ENCODE results near the gene RILP. TPM values are rescaled to one million over a fixed set of nuclear protein-coding genes. Genes with fewer than 3 reads are reported as not detected.
"Not testable (repeated sequence)": the region's sequence is repeated elsewhere in the genome, so short reads cannot be mapped to it uniquely, and the experiment has no call there.

RILP gene, protein sequence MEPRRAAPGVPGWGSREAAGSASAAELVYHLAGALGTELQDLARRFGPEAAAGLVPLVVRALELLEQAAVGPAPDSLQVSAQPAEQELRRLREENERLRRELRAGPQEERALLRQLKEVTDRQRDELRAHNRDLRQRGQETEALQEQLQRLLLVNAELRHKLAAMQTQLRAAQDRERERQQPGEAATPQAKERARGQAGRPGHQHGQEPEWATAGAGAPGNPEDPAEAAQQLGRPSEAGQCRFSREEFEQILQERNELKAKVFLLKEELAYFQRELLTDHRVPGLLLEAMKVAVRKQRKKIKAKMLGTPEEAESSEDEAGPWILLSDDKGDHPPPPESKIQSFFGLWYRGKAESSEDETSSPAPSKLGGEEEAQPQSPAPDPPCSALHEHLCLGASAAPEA
- 10 to 100 TPM; 38.6 to 60.7 TPM for total RNA-seq

DNA sequence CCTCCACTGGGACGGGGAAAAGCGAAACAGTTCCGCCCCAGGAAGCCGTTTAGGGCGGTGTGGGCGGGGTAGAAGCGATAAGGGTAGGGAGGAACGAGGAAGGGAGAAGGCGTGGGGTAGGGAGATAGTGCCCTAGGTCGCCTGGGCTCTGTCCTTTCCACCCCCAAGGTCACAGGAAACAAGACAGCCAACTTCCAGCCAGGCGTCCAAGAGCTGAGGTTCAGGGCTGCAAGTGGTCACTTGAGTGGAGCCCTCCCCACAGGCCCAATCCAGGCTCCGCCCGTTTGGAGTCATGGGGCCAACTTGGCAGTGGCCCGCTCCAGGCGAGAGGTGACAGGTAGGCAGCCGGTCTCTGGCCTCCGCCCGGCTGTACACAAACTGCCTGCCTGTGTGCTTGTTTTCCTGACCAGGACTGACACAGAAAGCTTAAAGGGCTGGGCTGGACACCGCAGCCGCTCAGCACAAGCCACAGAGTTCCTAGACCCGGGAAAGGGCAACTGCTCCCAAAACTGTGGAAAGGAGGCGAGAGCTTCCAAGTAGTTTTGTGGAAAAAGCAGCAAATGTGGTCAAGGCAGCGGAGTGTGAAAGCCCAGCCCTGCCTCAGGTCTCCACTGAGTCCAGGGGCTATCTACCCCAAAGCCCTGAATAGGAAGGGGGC, at the start of gene RILP:
Gene RILP (minus strand): TSS at position 23 of the 658 bp plus-strand sequence. CDS start 62 bp downstream, outside the sequence.
- Histone ChIP-seq H3K36me3 (peaks cover 59% of the 10 kb centered on the region), H3K4me3 (peak within 1 kb of the TSS; percentile 71 to 74), H3K9me3 (no peaks in the 10 kb centered on the region), H3K27me3 (no peaks in the 10 kb centered on the region), H3K27ac (peak within 1 kb of the TSS; percentile 96 to 99), H3K4me1 (peaks cover 0 to 47% of the 10 kb centered on the region in 2 donors)
- TF ChIP-seq, protein P1, sequence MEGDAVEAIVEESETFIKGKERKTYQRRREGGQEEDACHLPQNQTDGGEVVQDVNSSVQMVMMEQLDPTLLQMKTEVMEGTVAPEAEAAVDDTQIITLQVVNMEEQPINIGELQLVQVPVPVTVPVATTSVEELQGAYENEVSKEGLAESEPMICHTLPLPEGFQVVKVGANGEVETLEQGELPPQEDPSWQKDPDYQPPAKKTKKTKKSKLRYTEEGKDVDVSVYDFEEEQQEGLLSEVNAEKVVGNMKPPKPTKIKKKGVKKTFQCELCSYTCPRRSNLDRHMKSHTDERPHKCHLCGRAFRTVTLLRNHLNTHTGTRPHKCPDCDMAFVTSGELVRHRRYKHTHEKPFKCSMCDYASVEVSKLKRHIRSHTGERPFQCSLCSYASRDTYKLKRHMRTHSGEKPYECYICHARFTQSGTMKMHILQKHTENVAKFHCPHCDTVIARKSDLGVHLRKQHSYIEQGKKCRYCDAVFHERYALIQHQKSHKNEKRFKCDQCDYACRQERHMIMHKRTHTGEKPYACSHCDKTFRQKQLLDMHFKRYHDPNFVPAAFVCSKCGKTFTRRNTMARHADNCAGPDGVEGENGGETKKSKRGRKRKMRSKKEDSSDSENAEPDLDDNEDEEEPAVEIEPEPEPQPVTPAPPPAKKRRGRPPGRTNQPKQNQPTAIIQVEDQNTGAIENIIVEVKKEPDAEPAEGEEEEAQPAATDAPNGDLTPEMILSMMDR (IDR thresholded peaks at IDR 0.05), result no peak
- DNase-seq (ENCODE audit: low spot score), result peak; percentile 91

DNA sequence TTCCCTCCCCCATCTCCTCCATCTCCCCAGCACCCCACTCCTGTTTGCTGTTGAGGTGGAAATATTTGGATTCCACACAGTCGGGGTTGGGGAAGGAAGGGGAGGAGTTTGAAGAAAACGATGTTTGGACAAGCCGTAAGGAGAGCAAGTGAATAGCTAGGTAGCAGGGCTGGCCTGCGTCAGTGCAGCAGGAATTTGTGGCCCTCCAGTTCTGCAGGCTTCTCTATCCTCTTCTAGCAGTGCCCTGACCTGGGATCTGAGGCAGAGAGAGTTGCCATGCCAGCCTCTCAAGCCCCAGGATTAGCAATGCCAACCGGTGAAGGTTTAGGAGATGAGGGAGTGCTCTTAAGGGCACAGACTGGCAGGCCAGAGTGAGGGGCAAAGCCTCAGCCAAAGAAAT, 48.0 kb upstream of the RILP start:
- TF ChIP-seq, protein P1 (IDR thresholded peaks at IDR 0.05), result no peak
- Histone ChIP-seq H3K4me3 (no peak overlapping the region), H3K27ac (no peak overlapping the region), H3K4me1 (no peaks in the 10 kb centered on the region), H3K27me3 (no peaks in the 10 kb centered on the region), H3K36me3 (no peaks in the 10 kb centered on the region), H3K9me3 (no peaks in the 10 kb centered on the region)
- DNase-seq (ENCODE audit: low spot score), result no peak

DNA sequence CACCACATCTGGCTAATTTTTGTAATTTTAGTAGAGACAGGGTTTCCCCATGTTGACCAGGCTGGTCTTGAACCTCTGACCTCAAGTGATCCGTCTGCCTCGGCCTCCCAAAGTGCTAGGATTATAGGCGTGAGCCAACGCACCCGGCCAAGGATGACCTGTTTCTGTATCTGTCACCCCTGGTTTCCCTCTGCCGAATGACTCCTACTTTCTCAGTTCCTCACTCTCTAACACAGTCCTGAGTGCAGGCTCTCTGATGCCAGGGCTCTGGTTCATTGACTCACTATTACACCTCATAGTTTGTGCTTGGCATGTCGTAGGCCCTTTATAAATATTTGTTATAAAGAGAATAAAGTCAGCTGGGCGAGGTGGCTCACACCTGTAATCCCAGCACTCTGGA, 45.7 kb upstream of the RILP start:
- DNase-seq (ENCODE audit: low spot score), result no peak
- no peaks in the 10 kb centered on the region for H3K36me3 ChIP-seq
- H3K4me3 ChIP-seq, result no peak overlapping the region
- H3K9me3 ChIP-seq, result no peaks in the 10 kb centered on the region
- no peaks in the 10 kb centered on the region for H3K27me3 ChIP-seq
- no peaks in the 10 kb centered on the region for H3K4me1 ChIP-seq
- H3K27ac ChIP-seq, result no peak overlapping the region
- TF ChIP-seq, protein P1 (IDR thresholded peaks at IDR 0.05), result no peak

DNA sequence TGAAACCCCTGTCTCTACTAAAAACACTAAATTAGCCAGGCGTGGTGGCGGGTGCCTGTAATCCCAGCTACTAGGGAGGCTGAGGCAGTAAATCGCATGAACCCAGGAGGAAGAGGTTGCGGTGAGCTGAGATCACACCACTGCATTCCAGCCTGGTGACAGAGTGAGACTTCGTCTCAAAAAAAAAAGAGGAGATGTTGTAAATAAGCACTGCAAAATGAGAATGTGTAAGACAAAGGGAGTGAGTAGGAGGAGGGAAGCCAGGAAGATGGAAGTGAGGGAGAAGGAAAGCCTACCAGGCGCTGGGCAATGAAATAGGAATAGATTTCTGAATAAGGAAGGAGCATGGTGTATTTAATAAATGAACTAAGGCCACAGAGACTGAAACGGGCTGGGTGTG, 43.7 kb upstream of the RILP start:
- DNase-seq (ENCODE audit: low spot score), result no peak
- Histone ChIP-seq H3K27ac (no peak overlapping the region), H3K4me3 (no peak overlapping the region), H3K9me3 (no peaks in the 10 kb centered on the region), H3K27me3 (no peaks in the 10 kb centered on the region), H3K4me1 (no peaks in the 10 kb centered on the region), H3K36me3 (no peaks in the 10 kb centered on the region)
- TF ChIP-seq, protein P1 (IDR thresholded peaks at IDR 0.05), result no peak

DNA sequence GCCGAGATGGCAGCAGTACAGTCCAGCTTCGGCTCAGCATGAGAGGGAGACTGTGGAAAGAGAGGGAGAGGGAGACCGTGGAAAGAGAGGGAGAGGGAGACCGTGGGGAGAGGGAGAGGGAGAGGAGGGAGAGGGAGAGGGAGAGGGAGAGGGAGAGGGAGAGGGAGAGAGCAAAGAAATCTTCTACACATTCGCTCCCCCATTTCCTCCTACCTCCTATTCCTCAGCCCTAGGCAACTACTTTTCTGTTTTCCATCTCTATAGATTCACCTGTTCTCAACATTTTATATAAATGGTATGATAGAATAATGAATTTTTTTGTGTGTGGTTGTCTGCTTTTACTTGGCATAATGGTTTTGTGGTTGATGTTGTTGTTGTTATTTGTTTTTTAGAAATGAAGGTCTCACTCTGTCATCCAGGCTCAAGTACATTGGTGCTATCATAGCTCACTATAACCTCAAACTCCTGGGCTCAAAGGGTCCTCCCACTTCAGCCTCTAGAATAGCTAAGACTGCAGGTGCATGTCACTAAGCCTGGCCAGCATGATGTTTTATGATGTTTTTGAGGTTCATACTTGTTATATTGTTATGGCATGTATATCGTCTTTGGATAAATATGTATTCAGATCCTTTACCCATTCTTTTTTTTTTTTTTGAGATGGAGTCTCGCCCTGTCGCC, 41.0 kb upstream of the RILP start:
- Histone ChIP-seq H3K27me3 (no peaks in the 10 kb centered on the region), H3K27ac (no peak overlapping the region), H3K4me1 (no peaks in the 10 kb centered on the region), H3K4me3 (no peak overlapping the region), H3K9me3 (no peaks in the 10 kb centered on the region), H3K36me3 (no peaks in the 10 kb centered on the region)
- TF ChIP-seq, protein P1 (IDR thresholded peaks at IDR 0.05), result no peak
- DNase-seq (ENCODE audit: low spot score), result no peak

DNA sequence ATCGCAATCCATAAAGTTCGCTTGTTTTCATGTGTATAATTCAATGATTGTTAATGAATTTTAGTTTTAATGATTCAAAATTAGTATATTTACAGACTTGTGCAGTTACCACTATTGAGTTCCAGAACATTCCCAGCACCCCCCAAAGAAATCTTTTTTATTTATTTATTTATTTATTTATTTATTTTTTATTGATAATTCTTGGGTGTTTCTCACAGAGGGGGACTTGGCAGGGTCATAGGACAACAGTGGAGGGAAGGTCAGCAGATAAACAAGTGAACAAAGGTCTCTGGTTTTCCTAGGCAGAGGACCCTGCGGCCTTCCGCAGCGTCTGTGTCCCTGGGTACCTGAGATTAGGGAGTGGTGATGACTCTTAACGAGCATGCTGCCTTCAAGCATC, 38.7 kb upstream of the RILP start:
- DNase-seq (ENCODE audit: low spot score); H3K27ac ChIP-seq; H3K9me3 ChIP-seq; H3K36me3 ChIP-seq; H3K4me3 ChIP-seq; H3K27me3 ChIP-seq: not testable (repeated sequence)
- H3K4me1 ChIP-seq, result peaks cover 0 to 12% of the 10 kb centered on the region in 2 donors
